ENCODE data around the gene SYNJ2.

The SYNJ2 gene

GRCh38 chr6:158110986-158111385 lies 129.3 kb downstream of the SYNJ2 start:
- DNase-seq (ENCODE audit: extremely low read depth in 1 of 2, low read depth in 1 of 2), result no peak

GRCh38 chr6:158111987-158112386 lies 130.3 kb downstream of the SYNJ2 start:
- DNase-seq (ENCODE audit: extremely low read depth in 1 of 2, low read depth in 1 of 2), result no peak

- no peak for DNase-seq (ENCODE audit: extremely low read depth in 1 of 2, low read depth in 1 of 2)
These were observed 132.1 kb downstream of the SYNJ2 start for GRCh38 chr6:158113802-158114201.

GRCh38 chr6:158115102-158115501 lies 133.4 kb downstream of the SYNJ2 start:
- DNase-seq (ENCODE audit: extremely low read depth in 1 of 2, low read depth in 1 of 2), result no peak

- DNase-seq (ENCODE audit: extremely low read depth in 1 of 2, low read depth in 1 of 2), result no peak
These were observed 133.8 kb downstream of the SYNJ2 start for GRCh38 chr6:158115508-158115907.

- DNase-seq (ENCODE audit: extremely low read depth in 1 of 2, low read depth in 1 of 2), result no peak
These were observed 137.2 kb downstream of the SYNJ2 start for GRCh38 chr6:158118886-158119285.

- no peak for DNase-seq (ENCODE audit: extremely low read depth in 1 of 2, low read depth in 1 of 2)
These were observed 139.7 kb downstream of the SYNJ2 start for GRCh38 chr6:158121335-158121734.

- no peak for DNase-seq (ENCODE audit: extremely low read depth in 1 of 2, low read depth in 1 of 2)
These were observed 140.4 kb downstream of the SYNJ2 start for GRCh38 chr6:158122048-158122447.

GRCh38 chr6:158124288-158124687 lies 142.6 kb downstream of the SYNJ2 start:
- DNase-seq (ENCODE audit: extremely low read depth in 1 of 2, low read depth in 1 of 2), result no peak

- DNase-seq (ENCODE audit: extremely low read depth in 1 of 2, low read depth in 1 of 2), result no peak
These were observed 143.6 kb downstream of the SYNJ2 start for GRCh38 chr6:158125271-158125670.

GRCh38 chr6:158131926-158132325 lies 150.3 kb downstream of the SYNJ2 start:
- no peak for DNase-seq (ENCODE audit: extremely low read depth in 1 of 2, low read depth in 1 of 2)

GRCh38 chr6:158142789-158143188 lies 161.1 kb downstream of the SYNJ2 start:
- no peak for DNase-seq (ENCODE audit: extremely low read depth in 1 of 2, low read depth in 1 of 2)

- no peak for DNase-seq (ENCODE audit: extremely low read depth in 1 of 2, low read depth in 1 of 2)
These were observed 162.0 kb downstream of the SYNJ2 start for GRCh38 chr6:158143700-158144099.
